HepG2 (cell line): ENCODE data around the gene THRB. TPM values are rescaled to one million over a fixed set of nuclear protein-coding genes. Genes with fewer than 3 reads are reported as not detected.

Experiments used
- ATAC-seq: fragments of 200-7000 bp; cut with Tn5 transposase; 3 replicates; pipeline ENCODE4 v1.9.1; 2020; ENCODE audit warnings: mild to moderate bottlenecking, moderate library complexity
- BruUV-seq: library from RNA; stranded (reverse); fragments of 400-500 nt; replicated peaks from 2 replicates; lab custom pipeline; 2021; lab: Mats Ljungman, UMichigan
- CTCF ChIA-PET: fragments of 300-600 bp; formaldehyde crosslinking; extraction: SDS; loops from one replicate; lab custom pipeline; 2021; ENCODE audit warnings: low total read pairs, inconsistent platforms, low intra/inter-chr PET ratio; lab: Yijun Ruan, JAX
- POLR2A ChIA-PET: fragments of 350-600 bp; sonication (Branson Sonifier 250); formaldehyde crosslinking; loops from one replicate; lab custom pipeline; 2020; ENCODE audit warnings: antibody characterized with exemption, inconsistent platforms; lab: Yijun Ruan, JAX
- DNase-seq: peaks from one replicate; pipeline ENCODE4 v3.0.0-alpha.2; 2015; ENCODE audit warnings: low spot score
- FAIRE-seq: peaks from 3 replicates; lab custom pipeline; 2011; peaks lifted over from hg19 to GRCh38; lab: Jason Lieb, UNC
- H2AFZ ChIP-seq: one replicate; pipeline ENCODE4 v1.6.1; 2011; ENCODE audit warnings: low read length, inconsistent platforms
- H3K27ac ChIP-seq: fragments of 300-600 bp; 3 replicates; pipeline ENCODE4 v1.8.0; 2011; ENCODE audit warnings: mixed run types, mild to moderate bottlenecking, mixed read lengths, low read length, inconsistent platforms; ENCODE audit not compliant: insufficient read depth; ENCODE audit errors: extremely low read length
- H3K27me3 ChIP-seq, 2 experiments: fragments of 200-600 bp in 1 of 2; 2 replicates in 1 of 2; 3 replicates in 1 of 2; pipeline versions ENCODE4 v1.6.0 to v1.8.0; 2011; ENCODE audit warnings: low read length in 2 of 2, mild to moderate bottlenecking in 2 of 2, moderate library complexity in 2 of 2, inconsistent platforms in 1 of 2; ENCODE audit not compliant: insufficient read depth in 2 of 2, control insufficient read depth in 1 of 2
- H3K36me3 ChIP-seq, 2 experiments: fragments of 200-600 bp in 1 of 2; replicated peaks in 1 of 2; 2 replicates in 1 of 2; 3 replicates in 1 of 2; pipeline versions ENCODE4 v1.5.1 to v1.8.0; 2011; ENCODE audit warnings: low read length in 2 of 2, inconsistent platforms in 1 of 2; ENCODE audit not compliant: insufficient read depth in 2 of 2, control insufficient read depth in 1 of 2
- H3K4me1 ChIP-seq: 2 replicates; pipeline ENCODE4 v1.5.1; 2012; ENCODE audit warnings: low read length, inconsistent platforms; ENCODE audit not compliant: insufficient read depth
- H3K4me2 ChIP-seq: 2 replicates; pipeline ENCODE4 v1.6.0; 2011; ENCODE audit warnings: low read depth, low read length, inconsistent platforms
- H3K4me3 ChIP-seq, 3 experiments: fragments of 200-600 bp in 1 of 3; sonication (generic), shearing (Covaris generic) in 1 of 3; replicated peaks in 1 of 3; 2 replicates each; pipeline ENCODE4 v1.5.1; 2011 to 2016; ENCODE audit warnings: low read length in 3 of 3, inconsistent platforms in 2 of 3, low read depth in 2 of 3, mild to moderate bottlenecking in 2 of 3, control low read depth in 1 of 3, mixed read lengths in 1 of 3; ENCODE audit not compliant: insufficient read depth in 1 of 3
- H3K79me2 ChIP-seq: one replicate; pipeline ENCODE4 v1.6.1; 2011; ENCODE audit warnings: low read length, inconsistent platforms; ENCODE audit not compliant: insufficient read depth
- H3K9ac ChIP-seq: 2 replicates; pipeline ENCODE4 v1.6.0; 2011; ENCODE audit warnings: mild to moderate bottlenecking, low read depth, low read length, inconsistent platforms; ENCODE audit not compliant: insufficient read depth
- H3K9me3 ChIP-seq: 2 replicates; pipeline ENCODE4 v1.5.1; 2012; ENCODE audit warnings: mild to moderate bottlenecking, low read length
- H4K20me1 ChIP-seq: 2 replicates; pipeline ENCODE4 v1.6.0; 2011; ENCODE audit warnings: inconsistent platforms, mild to moderate bottlenecking, low read length, moderate library complexity; ENCODE audit not compliant: insufficient read depth
- FOXA1 ChIP-seq, 2 experiments: fragments of 450-650 bp in 1 of 2; sonication (generic) in 1 of 2; formaldehyde crosslinking in 1 of 2; IDR thresholded peaks; 2 replicates each; pipeline versions ENCODE4 v1.4.0 to v1.6.1; 2016 to 2020; ENCODE audit warnings: missing genetic modification reagents in 1 of 2
- KLF6 ChIP-seq: IDR thresholded peaks from 2 replicates; pipeline ENCODE4 v1.8.0; 2016; ENCODE audit warnings: missing biosample characterization, missing genetic modification reagents
- TARDBP ChIP-seq: sonication (generic); formaldehyde crosslinking; IDR thresholded peaks from 2 replicates; pipeline ENCODE4 v1.8.0; 2022; ENCODE audit warnings: mild to moderate bottlenecking, missing genetic modification reagents
- ZNF430 ChIP-seq: sonication (generic); formaldehyde crosslinking; IDR thresholded peaks from 2 replicates; pipeline ENCODE4 v1.9.0; 2021; ENCODE audit warnings: mild to moderate bottlenecking, missing genetic modification reagents
- ZNF614 ChIP-seq: IDR thresholded peaks from 2 replicates; pipeline ENCODE4 v1.6.1; 2018; ENCODE audit warnings: missing biosample characterization, missing genetic modification reagents, inconsistent platforms, borderline replicate concordance
- ZSCAN21 ChIP-seq: sonication (generic); formaldehyde crosslinking; IDR thresholded peaks from 2 replicates; pipeline ENCODE4 v1.8.0; 2022; ENCODE audit warnings: mild to moderate bottlenecking, missing genetic modification reagents, moderate library complexity, borderline replicate concordance
- WGBS: methylation state at CpG from one replicate; pipeline ENCODE4 v1.1.6; 2017; ENCODE audit warnings: low lambda C conversion rate; 5-methylcytosine and 5-hydroxymethylcytosine counted together
- in situ Hi-C: cut with HindIII; loops from 2 replicates; pipeline ENCODE4 v1.10.0; 2017; ENCODE audit warnings: low pct_unique_long_range_greater_than_20kb; ENCODE audit not compliant: extremely low pct_ligation_motif_present
- intact Hi-C: fragments of 100-400 bp; cut with micrococcal nuclease; formaldehyde crosslinking; loops from one replicate; pipeline ENCODE4 v1.10.0; 2022; ENCODE audit not compliant: unreplicated experiment
- polyA plus RNA-seq, 8 experiments: library from polyadenylated mRNA; depleted of rRNA in 3 of 8; stranded (reverse) in 7 of 8; unstranded in 1 of 8; fragments of >200 nt; fragmentation: Illumina TruSeq in 4 of 8; extraction: Trizol in 4 of 8; gene quantifications; 2 replicates each; pipeline versions ENCODE4 v1.2.1 to v1.2.3, GENCODE V29; 2011 to 2016; ENCODE audit warnings: low read depth in 4 of 8, missing spikeins in 1 of 8, mixed read lengths in 1 of 8; ENCODE audit not compliant: insufficient read depth in 1 of 8
- total RNA-seq, 5 experiments: library from RNA; depleted of rRNA; stranded (reverse); fragments of >200 nt; fragmentation: Illumina TruSeq; extraction: Trizol; gene quantifications; 2 replicates each; pipeline ENCODE4 v1.2.3, GENCODE V29; 2016; ENCODE audit warnings: low read depth in 1 of 5
- TF ChIP-seq, protein P1 (sequence below): sonication (generic); formaldehyde crosslinking; IDR thresholded peaks from 2 replicates; pipeline ENCODE4 v1.5.1; 2020; ENCODE audit warnings: missing genetic modification reagents, mild to moderate bottlenecking, borderline replicate concordance
- TF ChIP-seq, protein P2 (sequence below): conservative IDR thresholded peaks from 2 replicates; pipeline ENCODE4 v1.6.1; 2018; ENCODE audit warnings: missing genetic modification reagents
- TF ChIP-seq, protein P3 (sequence below): IDR thresholded peaks from 2 replicates; pipeline ENCODE4 v1.6.1; 2018; ENCODE audit warnings: missing genetic modification reagents, mild to moderate bottlenecking, missing compliant biosample characterization

THRB gene
- total and polyA plus RNA-seq, 2 of the 13 experiments (the other 11 are each of a cell fraction or from before 2014, with no cell fraction given) = 4.7 to 22.7 TPM

DNA sequence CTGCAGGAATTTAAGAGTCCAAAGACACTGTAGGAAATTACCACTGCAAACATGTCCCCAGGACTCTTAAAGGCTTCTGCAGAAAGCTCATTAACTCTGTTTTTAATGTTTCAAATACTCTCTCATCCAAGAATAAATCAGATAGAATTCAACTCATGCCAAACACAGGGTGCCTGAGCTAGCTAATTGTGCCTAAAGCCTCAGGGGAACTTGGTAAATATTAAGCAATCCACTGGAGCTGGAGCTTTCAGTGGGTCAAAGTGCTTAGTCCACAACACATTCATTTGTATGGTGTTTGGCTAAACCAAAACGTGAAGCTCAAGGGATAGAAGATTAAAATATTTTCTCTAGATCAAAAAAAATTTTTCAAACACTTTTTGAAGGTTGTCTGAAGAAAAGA is 131.4 kb downstream of the THRB start (continued):
- no peak for TF ChIP-seq ZNF430 (CRISPR knock-in tag)
- TF ChIP-seq, protein P1, sequence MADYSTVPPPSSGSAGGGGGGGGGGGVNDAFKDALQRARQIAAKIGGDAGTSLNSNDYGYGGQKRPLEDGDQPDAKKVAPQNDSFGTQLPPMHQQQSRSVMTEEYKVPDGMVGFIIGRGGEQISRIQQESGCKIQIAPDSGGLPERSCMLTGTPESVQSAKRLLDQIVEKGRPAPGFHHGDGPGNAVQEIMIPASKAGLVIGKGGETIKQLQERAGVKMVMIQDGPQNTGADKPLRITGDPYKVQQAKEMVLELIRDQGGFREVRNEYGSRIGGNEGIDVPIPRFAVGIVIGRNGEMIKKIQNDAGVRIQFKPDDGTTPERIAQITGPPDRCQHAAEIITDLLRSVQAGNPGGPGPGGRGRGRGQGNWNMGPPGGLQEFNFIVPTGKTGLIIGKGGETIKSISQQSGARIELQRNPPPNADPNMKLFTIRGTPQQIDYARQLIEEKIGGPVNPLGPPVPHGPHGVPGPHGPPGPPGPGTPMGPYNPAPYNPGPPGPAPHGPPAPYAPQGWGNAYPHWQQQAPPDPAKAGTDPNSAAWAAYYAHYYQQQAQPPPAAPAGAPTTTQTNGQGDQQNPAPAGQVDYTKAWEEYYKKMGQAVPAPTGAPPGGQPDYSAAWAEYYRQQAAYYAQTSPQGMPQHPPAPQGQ (CRISPR knock-in tag) = no peak
- TF ChIP-seq TARDBP (CRISPR knock-in tag) = peak; percentile 57; the same call in 1 of the 2 replicates
- TF ChIP-seq FOXA1 (IDR thresholded peaks at IDR 0.05) = no peak
- peak; percentile 70 for TF ChIP-seq FOXA1 (CRISPR knock-in tag; IDR thresholded peaks at IDR 0.05)
- TF ChIP-seq, protein P2, sequence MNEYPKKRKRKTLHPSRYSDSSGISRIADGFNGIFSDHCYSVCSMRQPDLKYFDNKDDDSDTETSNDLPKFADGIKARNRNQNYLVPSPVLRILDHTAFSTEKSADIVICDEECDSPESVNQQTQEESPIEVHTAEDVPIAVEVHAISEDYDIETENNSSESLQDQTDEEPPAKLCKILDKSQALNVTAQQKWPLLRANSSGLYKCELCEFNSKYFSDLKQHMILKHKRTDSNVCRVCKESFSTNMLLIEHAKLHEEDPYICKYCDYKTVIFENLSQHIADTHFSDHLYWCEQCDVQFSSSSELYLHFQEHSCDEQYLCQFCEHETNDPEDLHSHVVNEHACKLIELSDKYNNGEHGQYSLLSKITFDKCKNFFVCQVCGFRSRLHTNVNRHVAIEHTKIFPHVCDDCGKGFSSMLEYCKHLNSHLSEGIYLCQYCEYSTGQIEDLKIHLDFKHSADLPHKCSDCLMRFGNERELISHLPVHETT (CRISPR knock-in tag) = no peak
- TF ChIP-seq ZSCAN21 (CRISPR knock-in tag) = 0 out of 2 replicates have a peak, but pooled peaks have one; percentile 46
- TF ChIP-seq, protein P3, sequence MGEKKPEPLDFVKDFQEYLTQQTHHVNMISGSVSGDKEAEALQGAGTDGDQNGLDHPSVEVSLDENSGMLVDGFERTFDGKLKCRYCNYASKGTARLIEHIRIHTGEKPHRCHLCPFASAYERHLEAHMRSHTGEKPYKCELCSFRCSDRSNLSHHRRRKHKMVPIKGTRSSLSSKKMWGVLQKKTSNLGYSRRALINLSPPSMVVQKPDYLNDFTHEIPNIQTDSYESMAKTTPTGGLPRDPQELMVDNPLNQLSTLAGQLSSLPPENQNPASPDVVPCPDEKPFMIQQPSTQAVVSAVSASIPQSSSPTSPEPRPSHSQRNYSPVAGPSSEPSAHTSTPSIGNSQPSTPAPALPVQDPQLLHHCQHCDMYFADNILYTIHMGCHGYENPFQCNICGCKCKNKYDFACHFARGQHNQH (CRISPR knock-in tag) = peak; percentile 46; the same call in 1 of the 2 replicates

DNA sequence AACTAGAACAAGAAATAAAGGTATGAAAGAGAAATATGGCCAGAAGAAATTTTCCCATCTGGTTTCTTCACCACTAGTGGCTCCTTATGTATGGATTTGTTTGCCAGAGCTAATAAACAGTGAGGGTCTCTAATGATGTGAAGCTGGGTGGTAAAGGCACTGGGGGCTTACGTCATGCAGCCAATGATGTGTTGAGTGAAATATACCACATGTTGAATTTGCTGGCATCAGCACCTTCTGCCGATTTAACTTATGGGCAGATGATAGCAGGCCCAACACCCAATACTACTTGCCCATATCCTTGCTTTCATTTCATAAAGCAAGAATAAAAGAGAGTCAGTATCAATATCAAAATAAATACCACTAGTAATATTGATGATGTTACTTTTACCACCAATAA is 133.0 kb downstream of the THRB start:
- in situ Hi-C loops = loop anchor here (10.0 kb wide), 1 partner anchor 133 kb away; the partner anchor contains the start of gene THRB
- Histone ChIP-seq H3K4me1 (peaks cover 66% of the 10 kb centered on the region), H3K4me2 (no peak overlapping the region), H3K4me3 (no peak overlapping the region), H3K27me3 (no peaks in the 10 kb centered on the region), H3K9ac (no peak overlapping the region), H3K36me3 (0 out of 5 replicates have a peak, but pooled peaks cover 0 to 3% of the 10 kb centered on the region in 2 experiments), H2AFZ (no peak overlapping the region), H3K9me3 (no peaks in the 10 kb centered on the region), H3K79me2 (peaks cover 31% of the 10 kb centered on the region), H4K20me1 (no peaks in the 10 kb centered on the region), H3K27ac (no peak overlapping the region)
- FAIRE-seq (no peak), DNase-seq (no peak), ATAC-seq (no peak)
- ChIA-PET CTCF (no interaction called here), POLR2A (interaction anchor here (4.6 kb wide), 1 partner anchor 89 kb away, joined by 41 read pairs; no protein-coding TSS in a partner anchor)
- BruUV-seq = no TSS peak
- intact Hi-C loops = no loop called here
- 98% methylated on average over 2 of the region's 2 CpGs for WGBS
- TF ChIP-seq KLF6 (no peak), ZNF614 (CRISPR knock-in tag) (no peak)
